ENCODE data around the gene VDAC1.

DNA sequence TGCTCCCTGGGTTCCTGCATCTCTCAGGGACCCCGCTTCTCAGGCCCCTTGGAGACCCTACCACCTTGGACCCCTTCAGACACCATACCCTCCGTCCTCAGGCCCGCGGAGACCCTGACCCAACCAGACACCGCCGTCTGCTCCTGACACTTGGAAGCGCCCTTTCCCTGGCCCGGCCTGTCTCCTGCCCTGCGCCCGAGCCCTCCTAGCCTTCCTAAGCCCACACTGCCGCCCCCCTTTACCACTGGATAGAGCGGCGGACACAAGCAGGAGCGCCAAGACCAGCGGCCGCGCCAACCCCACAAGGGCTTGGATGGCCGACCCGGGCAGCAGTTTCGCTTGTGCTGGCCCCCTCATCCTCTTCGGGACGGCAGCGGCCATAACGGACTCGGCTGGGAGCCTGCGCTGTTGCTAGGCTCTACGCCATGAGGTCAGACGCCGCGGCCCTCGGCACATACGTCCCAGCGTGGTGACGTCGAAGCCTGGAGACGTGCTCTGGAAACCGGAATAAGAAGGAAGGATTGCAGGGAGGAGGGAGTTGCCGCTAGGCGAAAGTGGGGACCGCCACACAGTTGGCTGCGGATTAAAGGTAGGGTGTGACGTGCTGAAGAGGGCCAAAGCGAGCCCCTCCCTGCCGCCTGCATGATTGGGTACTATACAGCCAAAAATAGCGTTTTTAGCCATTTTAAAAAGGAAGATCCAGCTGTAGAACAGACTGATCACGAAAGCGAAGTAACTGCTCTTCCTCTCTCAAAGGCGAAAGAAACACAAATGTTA, 36.4 kb downstream of the VDAC1 start, which contains the start of gene C5orf15:
- TF ChIP-seq, protein P1, sequence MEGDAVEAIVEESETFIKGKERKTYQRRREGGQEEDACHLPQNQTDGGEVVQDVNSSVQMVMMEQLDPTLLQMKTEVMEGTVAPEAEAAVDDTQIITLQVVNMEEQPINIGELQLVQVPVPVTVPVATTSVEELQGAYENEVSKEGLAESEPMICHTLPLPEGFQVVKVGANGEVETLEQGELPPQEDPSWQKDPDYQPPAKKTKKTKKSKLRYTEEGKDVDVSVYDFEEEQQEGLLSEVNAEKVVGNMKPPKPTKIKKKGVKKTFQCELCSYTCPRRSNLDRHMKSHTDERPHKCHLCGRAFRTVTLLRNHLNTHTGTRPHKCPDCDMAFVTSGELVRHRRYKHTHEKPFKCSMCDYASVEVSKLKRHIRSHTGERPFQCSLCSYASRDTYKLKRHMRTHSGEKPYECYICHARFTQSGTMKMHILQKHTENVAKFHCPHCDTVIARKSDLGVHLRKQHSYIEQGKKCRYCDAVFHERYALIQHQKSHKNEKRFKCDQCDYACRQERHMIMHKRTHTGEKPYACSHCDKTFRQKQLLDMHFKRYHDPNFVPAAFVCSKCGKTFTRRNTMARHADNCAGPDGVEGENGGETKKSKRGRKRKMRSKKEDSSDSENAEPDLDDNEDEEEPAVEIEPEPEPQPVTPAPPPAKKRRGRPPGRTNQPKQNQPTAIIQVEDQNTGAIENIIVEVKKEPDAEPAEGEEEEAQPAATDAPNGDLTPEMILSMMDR (IDR thresholded peaks at IDR 0.05), result peak in 2 of 3 donors; percentile 14 to 20
- peak; percentile 71 for TF ChIP-seq POLR2A (IDR thresholded peaks at IDR 0.05)
- no peak for TF ChIP-seq EP300 (IDR thresholded peaks at IDR 0.05)
